Measurements from ENCODE around the gene COL5A1. TPM values are rescaled to one million over a fixed set of nuclear protein-coding genes. Genes with fewer than 3 reads are reported as not detected.

Gene COL5A1
- total RNA-seq, 1 experiment from 2014 or later, result 131 TPM

- no peak for DNase-seq (ENCODE audit: low read depth)
Measured at GRCh38 chr9:134785325-134786108, 143.9 kb downstream of the COL5A1 start.

GRCh38 chr9:134787601-134788531, 146.3 kb downstream of the COL5A1 start:
- no peak for DNase-seq (ENCODE audit: low read depth)

GRCh38 chr9:134789168-134789567, 147.6 kb downstream of the COL5A1 start:
- DNase-seq (ENCODE audit: low read depth), result no peak

- no peak for DNase-seq (ENCODE audit: low read depth)
Measured at GRCh38 chr9:134791009-134791408, 149.4 kb downstream of the COL5A1 start.

- DNase-seq (ENCODE audit: low read depth), result no peak
Measured at GRCh38 chr9:134792627-134793026, 151.0 kb downstream of the COL5A1 start.

GRCh38 chr9:134793288-134794188, 151.9 kb downstream of the COL5A1 start:
- no peak for DNase-seq (ENCODE audit: low read depth)

- no peak for DNase-seq (ENCODE audit: low read depth)
Measured at GRCh38 chr9:134794663-134795370, 153.2 kb downstream of the COL5A1 start.

- no peak for DNase-seq (ENCODE audit: low read depth)
Measured at GRCh38 chr9:134795446-134795845, 153.8 kb downstream of the COL5A1 start.

GRCh38 chr9:134796882-134797281, 155.3 kb downstream of the COL5A1 start:
- DNase-seq (ENCODE audit: low read depth), result no peak

GRCh38 chr9:134800791-134801339, 159.3 kb downstream of the COL5A1 start:
- DNase-seq (ENCODE audit: low read depth), result no peak

- DNase-seq (ENCODE audit: low read depth), result no peak
Measured at GRCh38 chr9:134802216-134802795, 160.7 kb downstream of the COL5A1 start.

- DNase-seq (ENCODE audit: low read depth), result no peak
Measured at GRCh38 chr9:134804871-134805270, 163.3 kb downstream of the COL5A1 start.

- no peak for DNase-seq (ENCODE audit: low read depth)
Measured at GRCh38 chr9:134807716-134808446, 166.3 kb downstream of the COL5A1 start.

GRCh38 chr9:134808447-134808792, 166.8 kb downstream of the COL5A1 start:
- no peak for DNase-seq (ENCODE audit: low read depth)

- DNase-seq (ENCODE audit: low read depth), result no peak
Measured at GRCh38 chr9:134809292-134809691, 167.7 kb downstream of the COL5A1 start.

GRCh38 chr9:134809826-134810225, 168.2 kb downstream of the COL5A1 start:
- no peak for DNase-seq (ENCODE audit: low read depth)

- DNase-seq (ENCODE audit: low read depth), result no peak
Measured at GRCh38 chr9:134811079-134811672, 169.6 kb downstream of the COL5A1 start.

GRCh38 chr9:134811673-134812342, 170.2 kb downstream of the COL5A1 start:
- DNase-seq (ENCODE audit: low read depth), result no peak

- no peak for DNase-seq (ENCODE audit: low read depth)
Measured at GRCh38 chr9:134812343-134812673, 170.7 kb downstream of the COL5A1 start.

Data from Daoy (cell line).